Mesendoderm (in vitro differentiated cells): ENCODE results near the gene HDAC7.
A peak's percentile ranks its signal among the peaks of the same experiment; 100 is the strongest.

Experiments
- DNase-seq: peaks from one replicate; pipeline ENCODE4 v3.0.0; 2013
- H2AK5ac ChIP-seq: 2 replicates; pipeline ENCODE4 v1.6.1; 2013; ENCODE audit warnings: low read length, inconsistent platforms
- H2BK120ac ChIP-seq: 2 replicates; pipeline ENCODE4 v1.6.1; 2013; ENCODE audit warnings: low read depth, mild to moderate bottlenecking, low read length, moderate library complexity, mixed read lengths
- H2BK15ac ChIP-seq: replicated peaks from 2 replicates; pipeline ENCODE4 v1.6.1; 2013; ENCODE audit warnings: low read depth, mild to moderate bottlenecking, moderate library complexity
- H2BK5ac ChIP-seq: 2 replicates; pipeline ENCODE4 v1.6.1; 2013; ENCODE audit warnings: low read length, inconsistent platforms
- H3K18ac ChIP-seq: 2 replicates; pipeline ENCODE4 v1.6.1; 2013; ENCODE audit warnings: mild to moderate bottlenecking, low read length, mixed read lengths
- H3K23ac ChIP-seq: one replicate; pipeline ENCODE4 v1.6.1; 2013; ENCODE audit warnings: low read length
- H3K27ac ChIP-seq: 2 replicates; pipeline ENCODE4 v1.5.1; 2013; ENCODE audit warnings: low read depth, mild to moderate bottlenecking, inconsistent platforms, low read length, moderate library complexity
- H3K27me3 ChIP-seq: 2 replicates; pipeline ENCODE4 v1.6.1; 2013; ENCODE audit warnings: low read length, control low read depth, mild to moderate bottlenecking, inconsistent platforms; ENCODE audit not compliant: insufficient read depth, poor library complexity
- H3K36me3 ChIP-seq: 2 replicates; pipeline ENCODE4 v1.6.1; 2013; ENCODE audit warnings: low read length, inconsistent platforms; ENCODE audit not compliant: control insufficient read depth, insufficient read depth
- H3K4ac ChIP-seq: one replicate; pipeline ENCODE4 v1.6.1; 2013; ENCODE audit warnings: low read depth, mild to moderate bottlenecking, low read length, moderate library complexity
- H3K4me1 ChIP-seq: 2 replicates; pipeline ENCODE4 v1.6.1; 2013; ENCODE audit warnings: low read depth, low read length, inconsistent platforms; ENCODE audit not compliant: control insufficient read depth
- H3K4me2 ChIP-seq: 2 replicates; pipeline ENCODE4 v1.6.1; 2013; ENCODE audit warnings: low read length
- H3K4me3 ChIP-seq: 2 replicates; pipeline ENCODE4 v1.5.1; 2013; ENCODE audit warnings: mild to moderate bottlenecking, low read length
- H3K56ac ChIP-seq: one replicate; pipeline ENCODE4 v1.6.1; 2013; ENCODE audit warnings: low read length
- H3K79me1 ChIP-seq: 2 replicates; pipeline ENCODE4 v1.6.1; 2013; ENCODE audit warnings: low read length, inconsistent platforms
- H3K79me2 ChIP-seq: 2 replicates; pipeline ENCODE4 v1.6.1; 2013; ENCODE audit warnings: mild to moderate bottlenecking, low read length; ENCODE audit not compliant: control insufficient read depth, insufficient read depth
- H3K9ac ChIP-seq: 2 replicates; pipeline ENCODE4 v1.6.1; 2013; ENCODE audit warnings: low read length, inconsistent platforms
- H4K5ac ChIP-seq: one replicate; pipeline ENCODE4 v1.6.1; 2013; ENCODE audit warnings: low read length
- H4K8ac ChIP-seq: one replicate; pipeline ENCODE4 v1.6.1; 2013; ENCODE audit warnings: low read depth, mild to moderate bottlenecking, control low read depth, low read length, moderate library complexity
- WGBS: extraction: QIAGEN DNeasy Blood & Tissue Kit; methylation state at CpG from one replicate; pipeline ENCODE4 v1.1.7; 2013; ENCODE audit warnings: low lambda C conversion rate, missing lambda C conversion rate; ENCODE audit not compliant: insufficient coverage; ENCODE audit errors: extremely low coverage; 5-methylcytosine and 5-hydroxymethylcytosine counted together

HDAC7 gene

DNA sequence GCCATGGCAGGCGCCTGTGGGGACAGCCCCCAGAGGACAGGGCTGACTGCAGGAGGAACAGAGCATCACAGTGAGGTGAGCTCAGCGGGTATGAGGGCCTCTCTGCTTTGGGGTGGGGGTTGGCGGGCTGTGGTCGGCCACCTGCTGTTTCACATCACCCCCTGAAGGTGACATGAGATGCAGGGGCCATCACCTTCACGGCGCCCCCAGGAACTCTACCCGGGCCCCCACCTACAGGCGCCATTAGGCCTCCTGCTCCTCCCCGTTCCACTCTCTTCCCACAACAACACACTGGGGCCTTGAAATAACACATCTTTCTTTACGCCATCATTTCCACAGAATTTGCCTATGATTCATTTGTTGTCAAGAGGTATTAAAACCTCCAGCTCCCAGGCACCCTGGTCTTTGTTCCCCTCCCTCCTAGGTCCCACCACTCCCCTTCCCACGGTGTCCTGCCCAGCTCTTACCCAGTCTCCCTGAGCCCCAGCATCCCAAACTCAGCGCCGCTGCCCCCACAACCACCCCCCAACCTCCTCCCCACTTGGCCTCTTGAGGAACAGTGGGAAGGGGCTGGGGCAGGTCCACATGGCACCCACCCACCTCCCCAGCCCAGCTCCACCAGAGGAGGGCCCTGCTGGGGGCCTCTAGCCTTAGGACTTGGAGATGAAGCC is 12.7 kb upstream of the HDAC7 start:
- H3K4me2 ChIP-seq: no peak overlapping the region
- H3K36me3 ChIP-seq: no peaks in the 10 kb centered on the region
- no peaks in the 10 kb centered on the region for H3K27me3 ChIP-seq
- no peak for DNase-seq
- H2BK5ac ChIP-seq: no peak overlapping the region
- no peaks in the 10 kb centered on the region for H3K79me1 ChIP-seq
- H3K4me1 ChIP-seq: peaks cover 14% of the 10 kb centered on the region
- H3K27ac ChIP-seq: no peak overlapping the region
- no peak overlapping the region for H4K5ac ChIP-seq
- H2AK5ac ChIP-seq: no peak overlapping the region
- no peak overlapping the region for H3K18ac ChIP-seq
- no peak overlapping the region for H3K56ac ChIP-seq
- no peak overlapping the region for H3K23ac ChIP-seq
- no peak overlapping the region for H2BK15ac ChIP-seq
- H4K8ac ChIP-seq: no peak overlapping the region
- no peak overlapping the region for H3K4ac ChIP-seq
- no peaks in the 10 kb centered on the region for H3K79me2 ChIP-seq
- H3K4me3 ChIP-seq: no peak overlapping the region
- H3K9ac ChIP-seq: no peak overlapping the region
- no peak overlapping the region for H2BK120ac ChIP-seq
- WGBS: no CpG with 5 or more reads among the region's 13 CpGs

DNA sequence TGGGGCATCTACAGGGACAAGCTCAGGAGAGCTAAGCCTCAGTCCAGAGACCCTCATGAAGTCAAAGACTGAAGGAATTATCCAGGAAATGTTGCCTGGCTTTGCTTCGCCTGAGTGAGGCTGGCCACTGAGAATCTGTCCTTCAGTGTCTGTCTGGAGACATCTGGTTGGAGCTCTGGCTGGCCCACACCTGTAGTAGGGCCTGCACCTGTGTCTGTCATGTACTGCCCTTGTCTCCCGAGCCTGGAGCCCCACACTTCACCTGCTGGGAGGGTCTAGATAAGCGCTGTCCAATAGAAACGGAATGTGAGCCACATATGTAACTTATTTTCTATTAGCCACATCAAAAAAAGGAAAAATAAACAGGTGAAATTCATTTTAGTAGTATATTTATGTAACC is 9.9 kb upstream of the HDAC7 start:
- H3K56ac ChIP-seq: no peak overlapping the region
- H3K23ac ChIP-seq: no peak overlapping the region
- H3K4me2 ChIP-seq: no peak overlapping the region
- peak overlapping the region; percentile 1 for H3K4ac ChIP-seq
- H3K18ac ChIP-seq: no peak overlapping the region
- no peak overlapping the region for H3K4me3 ChIP-seq
- no peak overlapping the region for H4K8ac ChIP-seq
- no peak for DNase-seq
- H2BK5ac ChIP-seq: no peak overlapping the region
- H3K79me1 ChIP-seq: no peaks in the 10 kb centered on the region
- WGBS: no CpG with 5 or more reads among the region's 4 CpGs
- H2AK5ac ChIP-seq: no peak overlapping the region
- H4K5ac ChIP-seq: no peak overlapping the region
- no peaks in the 10 kb centered on the region for H3K36me3 ChIP-seq
- H3K4me1 ChIP-seq: peaks cover 10% of the 10 kb centered on the region
- no peak overlapping the region for H2BK120ac ChIP-seq
- H3K79me2 ChIP-seq: no peaks in the 10 kb centered on the region
- H3K27me3 ChIP-seq: no peaks in the 10 kb centered on the region
- no peak overlapping the region for H3K27ac ChIP-seq
- no peak overlapping the region for H2BK15ac ChIP-seq
- H3K9ac ChIP-seq: no peak overlapping the region

DNA sequence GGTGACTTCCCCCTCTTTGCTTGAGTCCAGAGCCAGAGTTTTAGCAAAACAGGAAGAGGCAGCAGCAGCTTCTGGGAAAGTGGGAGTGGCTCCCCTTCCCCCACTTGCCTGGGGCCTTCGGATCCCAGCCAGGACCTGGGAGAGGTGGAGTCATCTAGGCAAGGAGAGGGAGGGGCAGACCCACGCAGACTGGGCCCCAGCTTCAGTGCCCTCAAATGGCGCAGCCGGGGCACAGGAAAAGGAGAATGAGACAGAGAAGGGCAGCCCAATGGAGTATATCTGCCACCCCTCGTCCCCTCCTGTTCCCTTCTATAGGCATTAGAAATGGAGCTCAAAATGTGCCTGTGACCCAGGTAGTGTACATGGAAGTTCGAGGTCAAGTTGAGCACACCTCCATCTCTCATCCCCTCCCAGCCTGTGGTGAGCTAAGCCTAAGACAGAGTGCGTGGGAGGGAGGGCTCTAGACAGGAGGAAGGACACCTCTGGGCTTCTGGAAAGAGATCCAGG is 9.3 kb upstream of the HDAC7 start:
- Histone ChIP-seq H2BK15ac (no peak overlapping the region), H2BK5ac (peak overlapping the region; percentile 39), H3K4me1 (peaks cover 8% of the 10 kb centered on the region), H3K4me2 (no peak overlapping the region), H4K5ac (no peak overlapping the region), H3K27me3 (no peaks in the 10 kb centered on the region), H3K9ac (peak overlapping the region; percentile 34), H3K23ac (no peak overlapping the region), H3K4me3 (no peak overlapping the region), H3K18ac (peak overlapping the region; percentile 32), H3K4ac (peak overlapping the region; percentile 1), H2AK5ac (peak overlapping the region; percentile 53), H3K79me2 (no peaks in the 10 kb centered on the region), H3K36me3 (no peaks in the 10 kb centered on the region), H3K56ac (peak overlapping the region; percentile 81), H3K79me1 (no peaks in the 10 kb centered on the region), H2BK120ac (no peak overlapping the region), H3K27ac (no peak overlapping the region), H4K8ac (no peak overlapping the region)
- no CpG with 5 or more reads among the region's 7 CpGs for whole genome bisulfite sequencing
- peak; percentile 84 for DNase-seq

- peak overlapping the region; percentile 87 for H2AK5ac ChIP-seq
- WGBS: no CpG with 5 or more reads among the region's 14 CpGs
- DNase-seq: no peak
- no peaks in the 10 kb centered on the region for H3K79me1 ChIP-seq
- H3K4me3 ChIP-seq: no peak overlapping the region
- H2BK120ac ChIP-seq: no peak overlapping the region
- no peak overlapping the region for H4K5ac ChIP-seq
- peak overlapping the region; percentile 68 for H3K56ac ChIP-seq
- H4K8ac ChIP-seq: peak overlapping the region; percentile 30
- no peak overlapping the region for H2BK15ac ChIP-seq
- H3K4me1 ChIP-seq: peaks cover 8% of the 10 kb centered on the region
- no peak overlapping the region for H3K23ac ChIP-seq
- H3K18ac ChIP-seq: peak overlapping the region; percentile 32
- no peak overlapping the region for H3K4ac ChIP-seq
- no peaks in the 10 kb centered on the region for H3K79me2 ChIP-seq
- H3K4me2 ChIP-seq: no peak overlapping the region
- no peaks in the 10 kb centered on the region for H3K27me3 ChIP-seq
- H3K36me3 ChIP-seq: no peaks in the 10 kb centered on the region
- H3K9ac ChIP-seq: peak overlapping the region; percentile 20
- no peak overlapping the region for H2BK5ac ChIP-seq
- peak overlapping the region; percentile 28 for H3K27ac ChIP-seq
Measured at GRCh38 chr12:47828008-47828975, 8.6 kb upstream of the HDAC7 start.

- peaks cover 19% of the 10 kb centered on the region for H3K4me1 ChIP-seq
- H3K18ac ChIP-seq: no peak overlapping the region
- H3K36me3 ChIP-seq: no peaks in the 10 kb centered on the region
Measured at GRCh38 chr12:47825173-47825639, 5.5 kb upstream of the HDAC7 start.

More at GRCh38 chr12:47825173-47825639, 5.5 kb upstream of the HDAC7 start:
- Histone ChIP-seq H2BK5ac (no peak overlapping the region), H3K56ac (no peak overlapping the region), H3K27me3 (no peaks in the 10 kb centered on the region), H3K79me2 (peaks cover under 1% of the 10 kb centered on the region), H2BK120ac (no peak overlapping the region), H4K5ac (no peak overlapping the region), H3K4me3 (no peak overlapping the region), H3K23ac (no peak overlapping the region), H4K8ac (no peak overlapping the region), H3K9ac (no peak overlapping the region), H2BK15ac (no peak overlapping the region), H3K27ac (no peak overlapping the region), H3K4ac (no peak overlapping the region), H2AK5ac (no peak overlapping the region), H3K79me1 (no peaks in the 10 kb centered on the region), H3K4me2 (no peak overlapping the region)
- DNase-seq: no peak
- WGBS: no CpG with 5 or more reads among the region's 6 CpGs
